IPS DF 6.9 (cell line): ENCODE results near the gene ZHX3.

Source experiments
- DNase-seq: peaks from one replicate; pipeline ENCODE4 v3.0.0-alpha.2; 2013; ENCODE audit warnings: low read depth, low spot score
- H3K27ac ChIP-seq: one replicate; pipeline ENCODE4 v1.5.1; 2013; ENCODE audit warnings: low read length, control low read depth
- H3K27me3 ChIP-seq: 2 replicates; pipeline ENCODE4 v1.6.1; 2013; ENCODE audit warnings: mild to moderate bottlenecking, low read length; ENCODE audit not compliant: control insufficient read depth, insufficient read depth
- H3K36me3 ChIP-seq: 2 replicates; pipeline ENCODE4 v1.6.1; 2013; ENCODE audit warnings: low read length; ENCODE audit not compliant: control insufficient read depth, insufficient read depth
- H3K4me1 ChIP-seq: 2 replicates; pipeline ENCODE4 v1.6.1; 2013; ENCODE audit warnings: low read length; ENCODE audit not compliant: control insufficient read depth, insufficient read depth
- H3K4me3 ChIP-seq: 2 replicates; pipeline ENCODE4 v1.5.1; 2013; ENCODE audit warnings: mild to moderate bottlenecking, low read length
- H3K9me3 ChIP-seq: 2 replicates; pipeline ENCODE4 v1.6.1; 2013; ENCODE audit warnings: low read length, inconsistent platforms; ENCODE audit not compliant: control insufficient read depth, insufficient read depth
- WGBS: extraction: QIAGEN DNeasy Blood & Tissue Kit; methylation state at CpG from one replicate; pipeline ENCODE4 v1.1.7; 2013; ENCODE audit warnings: mixed read lengths, missing lambda C conversion rate; ENCODE audit not compliant: insufficient read length, insufficient coverage; 5-methylcytosine and 5-hydroxymethylcytosine counted together

ZHX3 gene

GRCh38 chr20:41361757-41362747 is 44.5 kb upstream of the ZHX3 start:
- Histone ChIP-seq H3K27me3 (peaks cover 13% of the 10 kb centered on the region), H3K36me3 (no peaks in the 10 kb centered on the region), H3K27ac (no peak overlapping the region), H3K4me1 (no peaks in the 10 kb centered on the region; the same call in 1 of the 2 replicates), H3K4me3 (no peak overlapping the region), H3K9me3 (no peaks in the 10 kb centered on the region)
- no peak for DNase-seq
- whole genome bisulfite sequencing = no CpG with 5 or more reads among the region's 45 CpGs

- no peak overlapping the region for H3K27ac ChIP-seq
- H3K9me3 ChIP-seq = no peaks in the 10 kb centered on the region
- H3K36me3 ChIP-seq = no peaks in the 10 kb centered on the region
- no peak overlapping the region for H3K4me3 ChIP-seq
- no peaks in the 10 kb centered on the region for H3K4me1 ChIP-seq
- no CpG with 5 or more reads among the region's 22 CpGs for WGBS
- peaks cover 11% of the 10 kb centered on the region; the same call in 1 of the 2 replicates for H3K27me3 ChIP-seq
- DNase-seq = no peak
Observed at GRCh38 chr20:41360831-41361756, 43.6 kb upstream of the ZHX3 start.

- WGBS = no CpG with 5 or more reads among the region's 9 CpGs
- H3K9me3 ChIP-seq = no peaks in the 10 kb centered on the region
- H3K4me1 ChIP-seq = no peaks in the 10 kb centered on the region
- no peak for DNase-seq
- no peak overlapping the region for H3K4me3 ChIP-seq
- no peaks in the 10 kb centered on the region for H3K36me3 ChIP-seq
- no peaks in the 10 kb centered on the region for H3K27me3 ChIP-seq
- H3K27ac ChIP-seq = no peak overlapping the region
Observed at GRCh38 chr20:41359541-41360011, 42.0 kb upstream of the ZHX3 start.

- WGBS = no CpG with 5 or more reads among the region's 7 CpGs
- Histone ChIP-seq H3K9me3 (no peaks in the 10 kb centered on the region), H3K4me1 (no peaks in the 10 kb centered on the region), H3K27ac (no peak overlapping the region), H3K27me3 (no peaks in the 10 kb centered on the region), H3K36me3 (no peaks in the 10 kb centered on the region), H3K4me3 (no peak overlapping the region)
- no peak for DNase-seq
Observed at GRCh38 chr20:41358717-41359116, 41.2 kb upstream of the ZHX3 start.

- H3K9me3 ChIP-seq = no peaks in the 10 kb centered on the region
- no peak overlapping the region for H3K27ac ChIP-seq
- no peak for DNase-seq
- no peaks in the 10 kb centered on the region for H3K36me3 ChIP-seq
- WGBS = no CpG with 5 or more reads among the region's 9 CpGs
- no peaks in the 10 kb centered on the region for H3K27me3 ChIP-seq
- no peaks in the 10 kb centered on the region for H3K4me1 ChIP-seq
- H3K4me3 ChIP-seq = no peak overlapping the region
Observed at GRCh38 chr20:41358230-41358629, 40.7 kb upstream of the ZHX3 start.

GRCh38 chr20:41357424-41358163 is 40.1 kb upstream of the ZHX3 start:
- DNase-seq = no peak
- no peak overlapping the region for H3K4me3 ChIP-seq
- WGBS = no CpG with 5 or more reads among the region's 11 CpGs
- no peaks in the 10 kb centered on the region for H3K4me1 ChIP-seq
- no peaks in the 10 kb centered on the region for H3K9me3 ChIP-seq
- no peak overlapping the region for H3K27ac ChIP-seq
- no peaks in the 10 kb centered on the region for H3K27me3 ChIP-seq
- no peaks in the 10 kb centered on the region for H3K36me3 ChIP-seq

- WGBS = no CpG with 5 or more reads among the region's 13 CpGs
- no peak for DNase-seq
- H3K27me3 ChIP-seq = no peaks in the 10 kb centered on the region
- H3K4me1 ChIP-seq = no peaks in the 10 kb centered on the region
- no peaks in the 10 kb centered on the region for H3K36me3 ChIP-seq
- no peak overlapping the region for H3K27ac ChIP-seq
- H3K9me3 ChIP-seq = no peaks in the 10 kb centered on the region
- H3K4me3 ChIP-seq = no peak overlapping the region
Observed at GRCh38 chr20:41356951-41357350, 39.4 kb upstream of the ZHX3 start.

GRCh38 chr20:41355598-41356203 is 38.2 kb upstream of the ZHX3 start:
- Histone ChIP-seq H3K4me3 (no peak overlapping the region), H3K36me3 (no peaks in the 10 kb centered on the region), H3K9me3 (no peaks in the 10 kb centered on the region), H3K27me3 (no peaks in the 10 kb centered on the region), H3K27ac (no peak overlapping the region), H3K4me1 (no peaks in the 10 kb centered on the region)
- DNase-seq = no peak
- no CpG with 5 or more reads among the region's 7 CpGs for WGBS

- no peaks in the 10 kb centered on the region for H3K36me3 ChIP-seq
- DNase-seq = no peak
- no peaks in the 10 kb centered on the region for H3K4me1 ChIP-seq
- no peaks in the 10 kb centered on the region for H3K9me3 ChIP-seq
- no peak overlapping the region for H3K27ac ChIP-seq
- no CpG with 5 or more reads among the region's 3 CpGs for WGBS
- H3K4me3 ChIP-seq = no peak overlapping the region
- no peaks in the 10 kb centered on the region for H3K27me3 ChIP-seq
Observed at GRCh38 chr20:41355192-41355591, 37.7 kb upstream of the ZHX3 start.
